Mesothelial cell of epicardium (in vitro differentiated cells): ENCODE data around the gene FANCC. TPM values are rescaled to one million over a fixed set of nuclear protein-coding genes. Genes with fewer than 3 reads are reported as not detected.
A peak's percentile ranks its signal among the peaks of the same experiment; 100 is the strongest.
"Not testable (repeated sequence)": the region's sequence is repeated elsewhere in the genome, so short reads cannot be mapped to it uniquely, and the experiment has no call there.

ENCODE experiments used
- DNase-seq, 2 experiments: peaks; one replicate each; pipeline ENCODE4 v3.0.0; 2021; ENCODE audit warnings: low spot score in 2 of 2; ENCODE audit not compliant: unreplicated experiment in 2 of 2
- H3K27ac Mint-ChIP-seq: 2 replicates; pipeline ENCODE4 v1.8.0; 2021; ENCODE audit warnings: mixed read lengths
- H3K27me3 Mint-ChIP-seq: 2 replicates; pipeline ENCODE4 v1.8.0; 2021; ENCODE audit warnings: low read depth, mixed read lengths
- H3K36me3 Mint-ChIP-seq: 2 replicates; pipeline ENCODE4 v1.8.0; 2021; ENCODE audit warnings: mixed read lengths
- H3K4me1 Mint-ChIP-seq: 2 replicates; pipeline ENCODE4 v1.8.0; 2021; ENCODE audit warnings: mixed read lengths
- H3K4me3 Mint-ChIP-seq: 2 replicates; pipeline ENCODE4 v1.8.0; 2021; ENCODE audit warnings: mild to moderate bottlenecking, moderate library complexity, mixed read lengths
- H3K9me3 Mint-ChIP-seq: 2 replicates; pipeline ENCODE4 v1.8.0; 2021; ENCODE audit warnings: mixed read lengths
- total RNA-seq: library from RNA; stranded (reverse); gene quantifications from 3 replicates; pipeline ENCODE4 v1.2.1, GENCODE V29; 2021
- TF ChIP-seq, protein P1 (sequence below): fragments of 200-600 bp; sonication (generic); IDR thresholded peaks from one replicate; pipeline ENCODE4 v1.5.0; 2021; ENCODE audit warnings: antibody characterized with exemption; ENCODE audit not compliant: unreplicated experiment

The FANCC gene
- total RNA-seq, 1 donor from 2014 or later: 22.5 TPM

GRCh38 chr9:95226921-95227320, 90.6 kb downstream of the FANCC start:
- H3K9me3 Mint-ChIP-seq: peaks cover 9% of the 10 kb centered on the region
- peaks cover 11% of the 10 kb centered on the region for H3K36me3 Mint-ChIP-seq
- H3K4me3 Mint-ChIP-seq: no peak overlapping the region
- TF ChIP-seq, protein P1, sequence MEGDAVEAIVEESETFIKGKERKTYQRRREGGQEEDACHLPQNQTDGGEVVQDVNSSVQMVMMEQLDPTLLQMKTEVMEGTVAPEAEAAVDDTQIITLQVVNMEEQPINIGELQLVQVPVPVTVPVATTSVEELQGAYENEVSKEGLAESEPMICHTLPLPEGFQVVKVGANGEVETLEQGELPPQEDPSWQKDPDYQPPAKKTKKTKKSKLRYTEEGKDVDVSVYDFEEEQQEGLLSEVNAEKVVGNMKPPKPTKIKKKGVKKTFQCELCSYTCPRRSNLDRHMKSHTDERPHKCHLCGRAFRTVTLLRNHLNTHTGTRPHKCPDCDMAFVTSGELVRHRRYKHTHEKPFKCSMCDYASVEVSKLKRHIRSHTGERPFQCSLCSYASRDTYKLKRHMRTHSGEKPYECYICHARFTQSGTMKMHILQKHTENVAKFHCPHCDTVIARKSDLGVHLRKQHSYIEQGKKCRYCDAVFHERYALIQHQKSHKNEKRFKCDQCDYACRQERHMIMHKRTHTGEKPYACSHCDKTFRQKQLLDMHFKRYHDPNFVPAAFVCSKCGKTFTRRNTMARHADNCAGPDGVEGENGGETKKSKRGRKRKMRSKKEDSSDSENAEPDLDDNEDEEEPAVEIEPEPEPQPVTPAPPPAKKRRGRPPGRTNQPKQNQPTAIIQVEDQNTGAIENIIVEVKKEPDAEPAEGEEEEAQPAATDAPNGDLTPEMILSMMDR: no peak
- no peak for DNase-seq
- H3K4me1 Mint-ChIP-seq: peaks cover 7% of the 10 kb centered on the region
- H3K27me3 Mint-ChIP-seq: no peaks in the 10 kb centered on the region
- H3K27ac Mint-ChIP-seq: no peak overlapping the region

- no peaks in the 10 kb centered on the region for H3K27me3 Mint-ChIP-seq
- no peak overlapping the region for H3K4me3 Mint-ChIP-seq
- TF ChIP-seq, protein P1: no peak
- peak overlapping the region; percentile 10 for H3K27ac Mint-ChIP-seq
- H3K4me1 Mint-ChIP-seq: peaks cover 7% of the 10 kb centered on the region
- H3K9me3 Mint-ChIP-seq: peaks cover 5% of the 10 kb centered on the region
- H3K36me3 Mint-ChIP-seq: peaks cover 7% of the 10 kb centered on the region
- no peak for DNase-seq
These were observed 91.8 kb downstream of the FANCC start for GRCh38 chr9:95225726-95226106.

DNA sequence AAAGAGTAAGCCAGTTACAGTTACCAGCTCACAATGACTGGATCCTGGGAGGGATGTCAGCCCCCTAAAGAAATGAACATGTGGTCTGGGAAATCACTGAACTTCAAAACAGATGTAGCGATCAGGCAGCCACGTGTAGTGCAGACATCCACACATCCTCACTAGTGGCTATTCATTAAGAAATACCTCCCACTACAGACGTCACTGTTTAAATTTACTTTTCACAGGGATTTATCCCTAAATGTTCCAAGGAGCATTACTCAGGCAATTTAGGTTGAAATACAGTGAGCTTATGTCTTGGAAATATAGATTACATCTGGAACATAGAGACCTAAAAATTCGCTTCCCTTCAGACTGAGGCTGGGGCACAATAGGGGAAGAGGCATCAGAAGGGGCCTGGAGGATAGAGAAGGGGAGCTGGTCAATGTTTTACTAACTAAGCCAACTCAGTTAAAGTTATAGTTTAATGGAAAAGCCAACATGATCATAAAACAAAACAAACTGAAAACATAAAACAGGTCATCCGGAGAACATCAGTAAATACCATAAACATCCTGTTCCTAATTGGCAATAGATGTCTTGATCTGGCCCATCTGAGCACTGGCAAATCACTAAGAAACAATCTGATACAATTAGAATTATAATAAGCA, 92.3 kb downstream of the FANCC start:
- TF ChIP-seq, protein P1: no peak
- no peaks in the 10 kb centered on the region for H3K9me3 Mint-ChIP-seq
- H3K27ac Mint-ChIP-seq: peak overlapping the region; percentile 48
- H3K27me3 Mint-ChIP-seq: no peaks in the 10 kb centered on the region
- no peak for DNase-seq
- no peak overlapping the region for H3K4me3 Mint-ChIP-seq
- peaks cover 4% of the 10 kb centered on the region for H3K36me3 Mint-ChIP-seq
- peaks cover 7% of the 10 kb centered on the region for H3K4me1 Mint-ChIP-seq

GRCh38 chr9:95224376-95225019, 93.0 kb downstream of the FANCC start:
- TF ChIP-seq, protein P1: no peak
- no peaks in the 10 kb centered on the region for H3K9me3 Mint-ChIP-seq
- H3K27ac Mint-ChIP-seq: peak overlapping the region; percentile 48
- H3K27me3 Mint-ChIP-seq: no peaks in the 10 kb centered on the region
- no peak for DNase-seq
- H3K36me3 Mint-ChIP-seq: peaks cover 3% of the 10 kb centered on the region
- no peak overlapping the region for H3K4me3 Mint-ChIP-seq
- peaks cover 7% of the 10 kb centered on the region for H3K4me1 Mint-ChIP-seq

GRCh38 chr9:95220352-95220751, 97.2 kb downstream of the FANCC start:
- not testable (repeated sequence) for H3K4me3 Mint-ChIP-seq, H3K4me1 Mint-ChIP-seq, H3K36me3 Mint-ChIP-seq, H3K27ac Mint-ChIP-seq, DNase-seq, H3K9me3 Mint-ChIP-seq, H3K27me3 Mint-ChIP-seq

DNA sequence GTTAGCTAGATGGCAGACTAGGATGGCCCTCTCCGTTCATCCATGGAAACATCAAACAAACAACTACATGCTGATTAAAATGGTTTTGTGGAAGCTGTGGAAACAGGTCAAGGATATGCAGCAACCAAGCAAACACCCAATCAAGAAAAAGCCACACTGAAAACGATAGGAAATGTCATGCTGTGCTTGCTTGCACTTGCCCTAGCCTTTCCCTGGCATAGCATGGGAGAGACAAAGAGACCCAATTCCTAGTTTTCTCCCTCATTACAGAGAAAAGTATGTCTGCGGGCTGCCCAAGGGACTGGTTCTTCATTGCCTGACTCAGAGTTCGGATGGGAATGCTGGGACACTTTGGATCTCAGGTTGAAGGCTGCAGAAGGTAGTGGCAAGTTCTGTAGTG, 98.7 kb downstream of the FANCC start:
- H3K27ac Mint-ChIP-seq: no peak overlapping the region
- H3K27me3 Mint-ChIP-seq: no peaks in the 10 kb centered on the region
- DNase-seq: no peak
- no peaks in the 10 kb centered on the region for H3K9me3 Mint-ChIP-seq
- no peak overlapping the region for H3K4me3 Mint-ChIP-seq
- no peaks in the 10 kb centered on the region for H3K4me1 Mint-ChIP-seq
- TF ChIP-seq, protein P1: no peak
- peaks cover 3% of the 10 kb centered on the region for H3K36me3 Mint-ChIP-seq
